Measurements from ENCODE around the gene SMYD2.

DNA sequence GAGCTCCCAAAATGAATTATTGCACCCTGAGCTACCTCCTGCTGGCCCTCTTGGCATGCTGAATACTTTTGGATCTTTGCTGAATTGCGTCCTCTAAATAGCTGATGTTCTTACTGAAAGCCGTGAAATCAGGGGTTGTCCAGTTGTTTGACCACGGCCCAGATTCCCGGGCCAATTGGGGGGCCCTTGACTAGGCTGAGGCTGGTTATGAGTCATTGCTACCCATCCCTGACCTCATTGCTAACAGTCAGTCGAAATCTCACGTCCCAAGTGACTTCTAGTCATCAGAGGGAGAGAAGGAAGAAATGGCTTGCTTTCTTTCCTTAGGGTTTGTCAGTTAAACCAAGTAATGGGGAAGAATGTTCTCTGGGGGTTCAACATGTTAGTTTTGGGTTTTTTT lies 37.4 kb downstream of the SMYD2 start:
- TF ChIP-seq, protein P1, sequence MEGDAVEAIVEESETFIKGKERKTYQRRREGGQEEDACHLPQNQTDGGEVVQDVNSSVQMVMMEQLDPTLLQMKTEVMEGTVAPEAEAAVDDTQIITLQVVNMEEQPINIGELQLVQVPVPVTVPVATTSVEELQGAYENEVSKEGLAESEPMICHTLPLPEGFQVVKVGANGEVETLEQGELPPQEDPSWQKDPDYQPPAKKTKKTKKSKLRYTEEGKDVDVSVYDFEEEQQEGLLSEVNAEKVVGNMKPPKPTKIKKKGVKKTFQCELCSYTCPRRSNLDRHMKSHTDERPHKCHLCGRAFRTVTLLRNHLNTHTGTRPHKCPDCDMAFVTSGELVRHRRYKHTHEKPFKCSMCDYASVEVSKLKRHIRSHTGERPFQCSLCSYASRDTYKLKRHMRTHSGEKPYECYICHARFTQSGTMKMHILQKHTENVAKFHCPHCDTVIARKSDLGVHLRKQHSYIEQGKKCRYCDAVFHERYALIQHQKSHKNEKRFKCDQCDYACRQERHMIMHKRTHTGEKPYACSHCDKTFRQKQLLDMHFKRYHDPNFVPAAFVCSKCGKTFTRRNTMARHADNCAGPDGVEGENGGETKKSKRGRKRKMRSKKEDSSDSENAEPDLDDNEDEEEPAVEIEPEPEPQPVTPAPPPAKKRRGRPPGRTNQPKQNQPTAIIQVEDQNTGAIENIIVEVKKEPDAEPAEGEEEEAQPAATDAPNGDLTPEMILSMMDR (conservative IDR thresholded peaks at IDR 0.05; ENCODE audit: low read depth in 2 of 2) = no peak
- no peak for TF ChIP-seq POLR2AphosphoS5 (IDR thresholded peaks at IDR 0.05; ENCODE audit: low read depth)
- TF ChIP-seq EZH2 (IDR thresholded peaks at IDR 0.05; ENCODE audit: low read depth, unreplicated experiment) = no peak
- TF ChIP-seq, protein P2, sequence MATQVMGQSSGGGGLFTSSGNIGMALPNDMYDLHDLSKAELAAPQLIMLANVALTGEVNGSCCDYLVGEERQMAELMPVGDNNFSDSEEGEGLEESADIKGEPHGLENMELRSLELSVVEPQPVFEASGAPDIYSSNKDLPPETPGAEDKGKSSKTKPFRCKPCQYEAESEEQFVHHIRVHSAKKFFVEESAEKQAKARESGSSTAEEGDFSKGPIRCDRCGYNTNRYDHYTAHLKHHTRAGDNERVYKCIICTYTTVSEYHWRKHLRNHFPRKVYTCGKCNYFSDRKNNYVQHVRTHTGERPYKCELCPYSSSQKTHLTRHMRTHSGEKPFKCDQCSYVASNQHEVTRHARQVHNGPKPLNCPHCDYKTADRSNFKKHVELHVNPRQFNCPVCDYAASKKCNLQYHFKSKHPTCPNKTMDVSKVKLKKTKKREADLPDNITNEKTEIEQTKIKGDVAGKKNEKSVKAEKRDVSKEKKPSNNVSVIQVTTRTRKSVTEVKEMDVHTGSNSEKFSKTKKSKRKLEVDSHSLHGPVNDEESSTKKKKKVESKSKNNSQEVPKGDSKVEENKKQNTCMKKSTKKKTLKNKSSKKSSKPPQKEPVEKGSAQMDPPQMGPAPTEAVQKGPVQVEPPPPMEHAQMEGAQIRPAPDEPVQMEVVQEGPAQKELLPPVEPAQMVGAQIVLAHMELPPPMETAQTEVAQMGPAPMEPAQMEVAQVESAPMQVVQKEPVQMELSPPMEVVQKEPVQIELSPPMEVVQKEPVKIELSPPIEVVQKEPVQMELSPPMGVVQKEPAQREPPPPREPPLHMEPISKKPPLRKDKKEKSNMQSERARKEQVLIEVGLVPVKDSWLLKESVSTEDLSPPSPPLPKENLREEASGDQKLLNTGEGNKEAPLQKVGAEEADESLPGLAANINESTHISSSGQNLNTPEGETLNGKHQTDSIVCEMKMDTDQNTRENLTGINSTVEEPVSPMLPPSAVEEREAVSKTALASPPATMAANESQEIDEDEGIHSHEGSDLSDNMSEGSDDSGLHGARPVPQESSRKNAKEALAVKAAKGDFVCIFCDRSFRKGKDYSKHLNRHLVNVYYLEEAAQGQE (IDR thresholded peaks at IDR 0.05; ENCODE audit: unreplicated experiment) = no peak
- TF ChIP-seq EZH2phosphoT487 (IDR thresholded peaks at IDR 0.05; ENCODE audit: unreplicated experiment) = no peak
- no peak for TF ChIP-seq CREB1 (CRISPR knock-in tag; IDR thresholded peaks at IDR 0.05; ENCODE audit: low read depth)
- TF ChIP-seq ZNF114 (CRISPR knock-in tag; IDR thresholded peaks at IDR 0.05) = no peak
- no peak for TF ChIP-seq JUNB (IDR thresholded peaks at IDR 0.05; ENCODE audit: unreplicated experiment)
- no peak for TF ChIP-seq ZNF331 (CRISPR knock-in tag; IDR thresholded peaks at IDR 0.05; ENCODE audit: low read depth)
- TF ChIP-seq NANOG (IDR thresholded peaks at IDR 0.05; ENCODE audit: borderline replicate concordance) = no peak
- TF ChIP-seq STAT1 (IDR thresholded peaks at IDR 0.05; ENCODE audit: unreplicated experiment) = no peak
- TF ChIP-seq, protein P3, sequence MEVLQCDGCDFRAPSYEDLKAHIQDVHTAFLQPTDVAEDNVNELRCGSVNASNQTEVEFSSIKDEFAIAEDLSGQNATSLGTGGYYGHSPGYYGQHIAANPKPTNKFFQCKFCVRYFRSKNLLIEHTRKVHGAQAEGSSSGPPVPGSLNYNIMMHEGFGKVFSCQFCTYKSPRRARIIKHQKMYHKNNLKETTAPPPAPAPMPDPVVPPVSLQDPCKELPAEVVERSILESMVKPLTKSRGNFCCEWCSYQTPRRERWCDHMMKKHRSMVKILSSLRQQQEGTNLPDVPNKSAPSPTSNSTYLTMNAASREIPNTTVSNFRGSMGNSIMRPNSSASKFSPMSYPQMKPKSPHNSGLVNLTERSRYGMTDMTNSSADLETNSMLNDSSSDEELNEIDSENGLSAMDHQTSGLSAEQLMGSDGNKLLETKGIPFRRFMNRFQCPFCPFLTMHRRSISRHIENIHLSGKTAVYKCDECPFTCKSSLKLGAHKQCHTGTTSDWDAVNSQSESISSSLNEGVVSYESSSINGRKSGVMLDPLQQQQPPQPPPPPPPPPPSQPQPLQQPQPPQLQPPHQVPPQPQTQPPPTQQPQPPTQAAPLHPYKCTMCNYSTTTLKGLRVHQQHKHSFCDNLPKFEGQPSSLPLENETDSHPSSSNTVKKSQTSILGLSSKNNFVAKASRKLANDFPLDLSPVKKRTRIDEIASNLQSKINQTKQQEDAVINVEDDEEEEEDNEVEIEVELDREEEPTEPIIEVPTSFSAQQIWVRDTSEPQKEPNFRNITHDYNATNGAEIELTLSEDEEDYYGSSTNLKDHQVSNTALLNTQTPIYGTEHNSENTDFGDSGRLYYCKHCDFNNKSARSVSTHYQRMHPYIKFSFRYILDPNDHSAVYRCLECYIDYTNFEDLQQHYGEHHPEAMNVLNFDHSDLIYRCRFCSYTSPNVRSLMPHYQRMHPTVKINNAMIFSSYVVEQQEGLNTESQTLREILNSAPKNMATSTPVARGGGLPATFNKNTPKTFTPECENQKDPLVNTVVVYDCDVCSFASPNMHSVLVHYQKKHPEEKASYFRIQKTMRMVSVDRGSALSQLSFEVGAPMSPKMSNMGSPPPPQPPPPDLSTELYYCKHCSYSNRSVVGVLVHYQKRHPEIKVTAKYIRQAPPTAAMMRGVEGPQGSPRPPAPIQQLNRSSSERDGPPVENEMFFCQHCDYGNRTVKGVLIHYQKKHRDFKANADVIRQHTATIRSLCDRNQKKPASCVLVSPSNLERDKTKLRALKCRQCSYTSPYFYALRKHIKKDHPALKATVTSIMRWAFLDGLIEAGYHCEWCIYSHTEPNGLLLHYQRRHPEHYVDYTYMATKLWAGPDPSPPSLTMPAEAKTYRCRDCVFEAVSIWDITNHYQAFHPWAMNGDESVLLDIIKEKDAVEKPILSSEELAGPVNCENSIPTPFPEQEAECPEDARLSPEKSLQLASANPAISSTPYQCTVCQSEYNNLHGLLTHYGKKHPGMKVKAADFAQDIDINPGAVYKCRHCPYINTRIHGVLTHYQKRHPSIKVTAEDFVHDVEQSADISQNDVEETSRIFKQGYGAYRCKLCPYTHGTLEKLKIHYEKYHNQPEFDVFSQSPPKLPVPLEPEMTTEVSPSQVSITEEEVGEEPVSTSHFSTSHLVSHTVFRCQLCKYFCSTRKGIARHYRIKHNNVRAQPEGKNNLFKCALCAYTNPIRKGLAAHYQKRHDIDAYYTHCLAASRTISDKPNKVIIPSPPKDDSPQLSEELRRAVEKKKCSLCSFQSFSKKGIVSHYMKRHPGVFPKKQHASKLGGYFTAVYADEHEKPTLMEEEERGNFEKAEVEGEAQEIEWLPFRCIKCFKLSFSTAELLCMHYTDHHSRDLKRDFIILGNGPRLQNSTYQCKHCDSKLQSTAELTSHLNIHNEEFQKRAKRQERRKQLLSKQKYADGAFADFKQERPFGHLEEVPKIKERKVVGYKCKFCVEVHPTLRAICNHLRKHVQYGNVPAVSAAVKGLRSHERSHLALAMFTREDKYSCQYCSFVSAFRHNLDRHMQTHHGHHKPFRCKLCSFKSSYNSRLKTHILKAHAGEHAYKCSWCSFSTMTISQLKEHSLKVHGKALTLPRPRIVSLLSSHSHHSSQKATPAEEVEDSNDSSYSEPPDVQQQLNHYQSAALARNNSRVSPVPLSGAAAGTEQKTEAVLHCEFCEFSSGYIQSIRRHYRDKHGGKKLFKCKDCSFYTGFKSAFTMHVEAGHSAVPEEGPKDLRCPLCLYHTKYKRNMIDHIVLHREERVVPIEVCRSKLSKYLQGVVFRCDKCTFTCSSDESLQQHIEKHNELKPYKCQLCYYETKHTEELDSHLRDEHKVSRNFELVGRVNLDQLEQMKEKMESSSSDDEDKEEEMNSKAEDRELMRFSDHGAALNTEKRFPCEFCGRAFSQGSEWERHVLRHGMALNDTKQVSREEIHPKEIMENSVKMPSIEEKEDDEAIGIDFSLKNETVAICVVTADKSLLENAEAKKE (CRISPR knock-in tag; IDR thresholded peaks at IDR 0.05) = no peak

Measured in GM23338 (cell line).